Measurements from ENCODE around the gene ZFYVE26. TPM values are rescaled to one million over a fixed set of nuclear protein-coding genes. Genes with fewer than 3 reads are reported as not detected.

The ZFYVE26 gene
- total and polyA plus RNA-seq, 10 of the 15 experiments (the other 5 are each of a cell fraction or from before 2014, with no cell fraction given): 1.00 to 25.6 (median 12.0) TPM

- TF ChIP-seq PRDM15 (CRISPR knock-in tag; IDR thresholded peaks at IDR 0.05) (no peak), SIN3A (IDR thresholded peaks at IDR 0.05; ENCODE audit: low read depth, low read length) (no peak), EP300 (IDR thresholded peaks at IDR 0.05; ENCODE audit: borderline replicate concordance in 1 of 2, control insufficient read depth in 1 of 2, low read depth in 2 of 2, low read length in 2 of 2) (no peak)
Observed at GRCh38 chr14:67857778-67858350, 41.5 kb upstream of the ZFYVE26 start (continued).

- CTCF ChIA-PET: interaction anchor here (0.7 to 1.9 kb wide), 7 partner anchors 9 to 901 kb away, joined by 3 to 12 read pairs (median 4); no protein-coding TSS in a partner anchor
- WGBS (ENCODE audit: insufficient coverage, insufficient replicate concordance, low lambda C conversion rate, missing lambda C conversion rate): 95% methylated on average over 2 of the region's 2 CpGs
- POLR2A ChIA-PET: interaction anchor here (0.7 kb wide), 1 partner anchor 24 kb away, joined by 3 read pairs; no protein-coding TSS in a partner anchor
- in situ Hi-C loops (cut with MboI) (no loop called here), intact Hi-C loops (cut with micrococcal nuclease; ENCODE audit: unreplicated experiment) (no loop called here)
- H3K27ac ChIP-seq (ENCODE audit: control insufficient read depth, insufficient read depth): no peak overlapping the region
- RAD21 ChIA-PET (ENCODE audit: unreplicated experiment): interaction anchor here (1.4 kb wide), 1 partner anchor 24 kb away, joined by 7 read pairs; no protein-coding TSS in a partner anchor
- H2AFZ ChIP-seq (ENCODE audit: control insufficient read depth, low read depth, low read length): no peak overlapping the region
- no peak overlapping the region for H3K9ac ChIP-seq (ENCODE audit: control insufficient read depth, insufficient read depth, low read length)
- H3K36me3 ChIP-seq (ENCODE audit: control insufficient read depth in 2 of 2, insufficient read depth in 2 of 2, low read length in 1 of 2): no peaks in the 10 kb centered on the region
- no peak overlapping the region for H3K4me2 ChIP-seq (ENCODE audit: control insufficient read depth, insufficient read depth)
- no peaks in the 10 kb centered on the region for H3K27me3 ChIP-seq (replicated peaks in 1 of 2; ENCODE audit: control insufficient read depth in 2 of 2, insufficient read depth in 2 of 2, low read length in 1 of 2)
- H4K20me1 ChIP-seq (ENCODE audit: control insufficient read depth, insufficient read depth): no peaks in the 10 kb centered on the region
- FAIRE-seq (no peak), ATAC-seq (no peak), DNase-seq (ENCODE audit: low read depth, low spot score) (no peak)
- SMC1A ChIA-PET (ENCODE audit: uncharacterized antibody, unreplicated experiment): interaction anchor here (0.7 to 2.5 kb wide), 7 partner anchors 17 to 287 kb away, joined by 3 to 6 read pairs (median 4); no protein-coding TSS in a partner anchor
- no TSS peak for BruUV-seq (replicated peaks)
- peaks cover 6% of the 10 kb centered on the region for H3K4me1 ChIP-seq (ENCODE audit: control insufficient read depth, insufficient read depth, low read length)
- no peak overlapping the region for H3K4me3 ChIP-seq
- H3K79me2 ChIP-seq (ENCODE audit: control insufficient read depth, insufficient read depth, low read length): no peaks in the 10 kb centered on the region
- H3K9me3 ChIP-seq (replicated peaks; ENCODE audit: control insufficient read depth, insufficient read depth, low read length): no peaks in the 10 kb centered on the region
- TF ChIP-seq CTCF (IDR thresholded peaks at IDR 0.05 in 2 of 3, conservative IDR thresholded peaks at IDR 0.05 in 1 of 3; ENCODE audit: control insufficient read depth in 2 of 3, extremely low read depth in 1 of 3, insufficient read depth in 1 of 3, low read depth in 3 of 3, low read length in 3 of 3) (no peak), HDGF (IDR thresholded peaks at IDR 0.05) (no peak), BCLAF1 (IDR thresholded peaks at IDR 0.05) (no peak), SIX5 (IDR thresholded peaks at IDR 0.05; ENCODE audit: low read depth, low read length, severe bottlenecking) (no peak), SRF (IDR thresholded peaks at IDR 0.05; ENCODE audit: low read depth in 2 of 2, low read length in 2 of 2) (no peak), MEF2A (IDR thresholded peaks at IDR 0.05; ENCODE audit: insufficient read depth, low read depth, low read length) (no peak), TAF1 (IDR thresholded peaks at IDR 0.05; ENCODE audit: borderline replicate concordance, low read depth, low read length) (no peak), ZNF207 (IDR thresholded peaks at IDR 0.05; ENCODE audit: borderline replicate concordance) (no peak), PML (IDR thresholded peaks at IDR 0.05; ENCODE audit: low read length) (no peak)
Observed at GRCh38 chr14:67856827-67857226, 40.4 kb upstream of the ZFYVE26 start.

Measured in GM12878 (cell line).